HG02852 (cell line): Measurements from ENCODE around the gene ARHGEF7.
A peak's percentile ranks its signal among the peaks of the same experiment; 100 is the strongest.

ENCODE experiments used
- ATAC-seq: cut with Tn5 transposase; IDR thresholded peaks from one replicate; pipeline ENCODE4 v1.9.1; 2021; ENCODE audit warnings: mild to moderate bottlenecking, moderate library complexity; ENCODE audit not compliant: unreplicated experiment

Gene ARHGEF7

GRCh38 chr13:111131048-111131447, 15.9 kb downstream of the ARHGEF7 start:
- no peak for ATAC-seq

DNA sequence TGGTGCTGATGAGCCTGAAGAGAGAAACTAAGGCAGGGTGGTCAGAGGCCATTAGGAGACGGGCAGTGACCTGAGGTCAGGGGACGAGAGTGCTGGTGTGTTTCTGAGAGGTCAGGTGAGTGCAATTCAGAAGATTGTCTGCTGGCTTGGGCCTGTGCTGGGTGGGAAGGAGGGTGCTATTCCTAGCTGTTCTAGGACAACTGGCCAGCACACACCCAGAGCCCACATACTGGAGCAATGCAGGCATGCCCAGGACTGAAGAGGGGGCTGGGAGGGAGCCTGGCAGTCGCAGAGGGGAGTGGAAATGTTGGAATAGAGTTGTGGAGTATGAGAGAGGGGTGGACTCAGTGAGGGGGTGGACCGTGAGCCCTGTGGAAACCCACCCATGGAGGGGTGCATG, 16.5 kb downstream of the ARHGEF7 start:
- ATAC-seq: no peak

DNA sequence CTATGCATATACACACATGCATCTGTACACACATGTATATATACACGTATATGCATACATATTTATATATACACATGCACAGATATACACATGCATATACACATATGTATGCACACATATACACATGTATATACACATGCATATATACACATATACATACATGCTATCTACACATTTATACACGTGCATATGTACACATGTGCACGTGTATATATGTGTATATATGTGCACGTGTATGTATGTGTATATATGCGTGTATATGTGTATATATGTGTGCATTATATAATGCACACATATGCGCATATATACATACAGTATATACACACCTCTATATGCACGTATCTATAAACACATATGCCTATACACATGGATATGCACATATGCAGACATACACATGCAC, 17.8 kb downstream of the ARHGEF7 start:
- no peak for ATAC-seq

DNA sequence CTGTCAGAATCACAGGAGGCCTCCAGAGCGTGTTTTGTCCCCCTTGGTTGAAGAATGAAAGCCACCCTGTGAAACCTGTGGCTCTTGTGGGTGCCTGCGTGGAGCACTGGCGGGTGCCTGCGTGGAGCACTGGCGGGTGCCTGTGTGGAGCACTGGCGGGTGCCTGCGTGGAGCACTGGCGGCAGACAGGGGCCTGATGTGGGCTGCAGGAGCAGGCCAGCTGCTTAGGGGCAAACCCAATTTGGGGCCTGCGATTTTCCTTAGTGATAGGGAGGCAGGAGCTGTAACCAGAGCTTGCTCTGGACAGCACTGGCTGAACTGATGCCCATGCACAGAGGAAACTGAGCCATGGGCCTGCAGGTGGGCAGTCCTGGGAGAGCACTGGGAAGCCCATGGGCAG, 24.3 kb downstream of the ARHGEF7 start:
- ATAC-seq: no peak

DNA sequence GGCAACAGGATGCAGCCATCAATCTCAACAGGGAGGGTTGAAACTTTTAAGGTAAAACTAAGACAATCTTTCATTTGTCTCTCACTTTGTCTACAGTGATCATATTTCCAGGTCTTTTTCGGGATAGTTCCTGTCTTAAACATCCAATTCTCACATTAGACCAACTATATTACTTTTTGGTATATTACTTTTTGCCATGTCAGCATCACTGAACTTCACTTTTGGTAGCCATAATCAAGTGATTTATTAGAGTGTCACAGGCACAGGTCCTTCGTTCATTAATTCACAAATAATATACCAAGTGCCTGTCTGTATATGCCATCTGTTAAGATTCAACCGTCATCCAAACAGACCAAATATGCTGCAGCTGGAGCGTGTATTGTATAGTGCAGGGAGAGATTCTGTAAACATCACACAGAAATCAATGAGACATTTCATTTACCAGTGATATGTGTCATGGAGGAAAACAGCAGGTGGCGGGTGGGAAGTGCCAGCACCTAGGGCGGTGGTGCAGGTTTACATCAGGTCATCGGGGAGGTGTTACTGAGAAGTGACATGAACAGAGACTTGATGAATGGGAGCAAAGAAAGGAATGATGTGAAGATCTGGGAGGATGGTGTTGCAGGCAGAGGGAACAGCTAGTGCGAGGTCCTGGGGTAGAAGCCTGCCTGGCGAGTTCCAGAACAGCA, 24.9 kb downstream of the ARHGEF7 start:
- no peak for ATAC-seq

- ATAC-seq: no peak
Measured at GRCh38 chr13:111140562-111141105, 25.5 kb downstream of the ARHGEF7 start.

DNA sequence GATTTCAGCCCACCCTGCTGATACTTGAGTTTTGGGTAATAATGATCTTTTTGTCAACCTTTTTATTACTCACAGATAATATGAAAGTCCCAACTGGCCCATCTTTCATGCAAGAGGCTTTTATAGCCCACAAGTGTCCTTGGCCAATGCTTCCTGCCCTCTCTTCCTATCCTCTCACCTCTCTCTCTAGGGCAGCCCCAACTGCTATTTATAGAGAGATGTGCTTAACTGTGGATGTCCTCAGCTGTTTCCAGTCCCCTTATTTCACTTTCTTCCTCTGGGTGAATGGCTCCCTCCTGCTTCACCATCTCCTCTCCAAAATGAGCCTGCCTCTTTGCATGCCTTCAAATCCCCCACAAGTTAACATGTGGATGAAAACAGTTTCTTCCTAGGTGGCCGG, 27.4 kb downstream of the ARHGEF7 start:
- ATAC-seq: no peak

- no peak for ATAC-seq
Measured at GRCh38 chr13:111143865-111144540, 28.9 kb downstream of the ARHGEF7 start.

GRCh38 chr13:111145071-111145470, 30.0 kb downstream of the ARHGEF7 start:
- ATAC-seq: no peak

DNA sequence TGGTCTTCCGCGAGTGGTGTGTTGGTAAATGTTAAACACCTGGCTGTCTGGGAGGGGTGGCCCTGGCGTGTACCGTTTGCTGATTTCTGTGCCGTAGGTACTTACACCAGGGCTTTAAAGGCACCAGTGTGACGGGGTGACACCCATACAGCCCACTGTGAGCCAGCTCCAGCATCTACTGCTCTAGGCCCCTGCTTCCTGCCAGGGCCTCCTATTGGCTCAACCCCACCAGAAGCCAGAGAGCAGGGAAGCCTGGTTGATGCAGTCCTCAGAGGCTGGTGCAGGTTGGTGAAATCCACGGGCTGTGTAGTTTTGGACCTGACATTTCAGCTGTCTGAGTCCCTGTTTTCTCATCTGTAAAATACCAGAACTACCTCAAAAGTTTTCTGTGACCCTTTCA, 30.4 kb downstream of the ARHGEF7 start:
- no peak for ATAC-seq

DNA sequence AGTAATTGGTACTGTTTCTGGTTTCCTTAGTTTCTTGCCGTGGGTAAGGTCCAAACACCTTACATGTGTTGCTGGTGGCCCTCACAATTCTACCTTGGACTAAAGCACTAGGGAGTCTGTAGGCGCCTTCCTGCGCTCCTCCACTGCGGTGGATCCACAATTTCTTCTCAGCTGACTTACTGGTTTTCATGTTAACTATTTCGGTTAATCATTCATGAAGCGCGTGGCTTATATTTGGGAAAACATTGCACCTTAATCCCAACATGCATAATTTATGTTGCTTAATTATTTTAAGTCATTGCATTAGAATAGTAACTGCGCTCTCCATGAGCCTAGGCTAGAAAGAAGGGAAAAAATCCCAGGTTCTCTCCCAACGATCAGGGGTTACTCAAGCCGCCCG, 37.7 kb downstream of the ARHGEF7 start:
- no peak for ATAC-seq

GRCh38 chr13:111153279-111153976, 38.3 kb downstream of the ARHGEF7 start:
- ATAC-seq: peak; percentile 85

DNA sequence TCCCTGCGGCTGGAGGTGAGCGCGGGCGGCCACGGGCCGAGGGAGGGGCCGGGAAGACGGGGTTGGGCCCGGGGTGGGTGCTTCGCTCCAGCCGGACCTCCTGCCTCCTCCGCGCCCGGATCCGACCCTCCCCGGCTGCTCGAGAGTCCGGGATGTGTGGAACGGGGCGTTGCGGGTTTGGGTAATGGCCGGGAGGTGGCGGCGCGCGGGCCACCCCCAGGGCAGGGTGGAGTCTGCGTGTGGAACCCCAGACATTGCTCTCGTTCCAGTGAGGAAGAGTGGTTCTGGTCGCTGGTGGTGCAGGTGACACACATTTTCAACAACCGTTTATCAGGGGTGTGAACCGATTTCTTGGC, 38.8 kb downstream of the ARHGEF7 start:
- peak; percentile 49 for ATAC-seq

DNA sequence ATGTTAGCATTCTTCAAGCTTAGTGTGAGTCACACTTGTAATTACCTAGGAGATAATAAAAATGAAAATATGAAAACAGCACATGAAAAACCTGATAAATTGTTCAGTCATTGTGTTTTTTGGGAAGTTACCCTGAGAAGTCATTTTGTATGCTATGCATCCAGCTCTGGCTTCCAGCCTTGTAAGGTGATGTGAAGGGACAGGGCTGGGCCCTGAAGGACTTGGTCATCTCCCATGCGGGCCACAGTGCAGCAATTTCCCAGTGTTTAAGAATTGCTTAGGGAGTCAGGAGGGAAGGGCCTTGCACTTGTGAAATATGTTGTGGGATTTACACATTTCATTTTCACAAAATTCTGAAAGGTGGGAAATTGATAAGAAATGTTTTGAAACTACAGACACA, 41.3 kb downstream of the ARHGEF7 start:
- no peak for ATAC-seq

DNA sequence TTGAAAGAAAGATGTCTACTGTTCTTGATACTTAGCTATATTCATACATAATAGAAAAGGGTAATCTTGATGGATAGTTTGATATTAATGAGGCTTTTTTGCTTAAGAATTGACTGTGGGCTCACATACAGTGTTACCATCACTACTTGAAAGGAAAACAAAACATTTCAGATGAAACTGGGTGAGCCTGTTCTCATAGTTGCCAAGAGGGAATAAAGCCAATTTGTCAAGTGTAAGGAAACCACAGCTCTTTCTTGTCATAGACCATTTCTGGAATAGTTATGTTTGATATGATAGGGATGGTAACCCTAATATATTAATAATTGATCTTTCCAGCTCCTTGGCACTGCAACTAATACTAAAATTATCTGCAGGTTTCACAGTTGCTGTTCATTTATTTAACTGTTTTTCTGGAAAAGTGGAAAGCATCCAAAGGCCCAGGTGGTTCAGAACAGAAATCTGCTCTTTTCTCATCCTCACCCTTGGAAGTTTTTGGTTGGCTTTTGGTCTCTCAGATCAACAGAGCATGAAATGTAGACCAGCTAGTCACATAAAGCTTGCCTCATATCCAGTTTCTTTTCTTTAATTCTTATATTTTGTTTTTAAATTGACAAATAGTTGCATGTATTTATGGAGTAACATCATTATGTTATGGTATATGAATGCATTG, 43.2 kb downstream of the ARHGEF7 start:
- ATAC-seq: no peak

- ATAC-seq: no peak
Measured at GRCh38 chr13:111159362-111160320, 44.5 kb downstream of the ARHGEF7 start.

DNA sequence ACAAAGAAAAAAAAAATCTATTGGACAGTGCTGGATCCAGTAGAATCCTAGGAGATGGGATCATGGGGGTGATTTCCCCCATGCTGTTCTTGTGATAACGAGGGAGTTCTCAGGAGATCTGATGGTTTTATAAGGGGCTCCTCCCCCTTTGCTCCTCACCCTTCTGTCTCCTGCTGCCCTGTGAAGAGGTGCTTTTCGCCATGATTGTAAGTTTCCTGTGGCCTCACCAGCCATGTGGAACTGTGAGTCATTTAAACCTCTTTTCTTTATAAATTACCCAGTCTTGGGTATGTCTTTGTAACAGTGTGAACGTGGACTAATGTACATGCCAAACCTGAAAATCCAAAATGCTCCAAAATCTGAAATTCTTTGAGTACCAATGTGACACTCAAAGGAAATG, 45.5 kb downstream of the ARHGEF7 start:
- no peak for ATAC-seq

- ATAC-seq: peak; percentile 43
Measured at GRCh38 chr13:111161601-111162600, 46.8 kb downstream of the ARHGEF7 start.
